Fibroblast of skin of left quadriceps (primary cell): Measurements from ENCODE around the gene ZBTB25.
"Not testable (repeated sequence)": the region's sequence is repeated elsewhere in the genome, so short reads cannot be mapped to it uniquely, and the experiment has no call there.

Source experiments
- DNase-seq, 2 experiments: peaks; one replicate each; pipeline ENCODE4 v3.0.0-alpha.2; 2013; ENCODE audit warnings: low read depth in 2 of 2

The ZBTB25 gene

DNA sequence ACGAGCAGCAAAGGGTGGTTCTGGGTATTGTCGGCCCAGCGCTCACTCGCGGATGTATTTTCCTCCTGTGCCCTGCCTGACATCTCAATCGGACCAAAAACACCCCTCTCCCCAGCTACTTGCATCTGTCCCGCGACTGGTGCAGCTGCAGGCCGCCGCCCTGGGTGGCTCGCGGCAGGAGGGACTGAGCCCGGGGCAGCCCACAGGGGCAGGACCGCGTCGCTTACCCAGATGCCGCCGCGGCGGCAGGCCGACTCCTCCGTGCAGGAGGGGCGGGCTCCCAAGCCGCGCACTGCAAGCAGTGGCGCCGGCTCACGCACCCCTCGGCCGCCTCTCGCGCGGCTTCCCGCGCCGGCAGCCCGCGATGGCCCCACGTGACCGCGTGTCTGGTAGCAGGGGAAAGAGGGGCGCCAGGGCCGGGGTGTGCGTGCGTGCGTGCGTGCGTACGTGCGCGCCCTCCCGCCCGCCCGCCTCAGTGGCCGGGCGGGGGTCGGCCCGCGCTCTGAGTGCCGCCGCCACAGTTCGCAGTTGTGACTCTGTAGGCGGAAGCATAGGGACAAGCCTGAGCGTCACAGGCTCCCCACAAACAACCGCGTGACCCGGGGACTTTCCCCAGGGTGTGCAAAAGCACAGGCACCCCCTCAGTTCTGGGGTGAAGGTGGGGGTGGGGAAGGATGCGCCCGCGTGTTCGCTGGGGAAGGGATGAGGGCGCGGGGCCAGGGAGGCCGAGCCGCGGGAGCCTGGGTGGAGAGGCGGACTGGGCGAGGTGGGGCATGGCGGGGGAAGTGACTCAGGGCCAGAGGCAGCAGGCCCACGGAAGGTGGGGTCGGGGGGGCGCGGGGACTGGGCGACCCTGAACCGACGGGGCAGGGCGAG is at the start of gene ZBTB25:
ZBTB25 (minus strand) TSS at position 405 of the 876 bp plus-strand sequence. CDS start 13,305 bp downstream, outside the sequence.
- peak; percentile 87 to 90 for DNase-seq

GRCh38 chr14:64550621-64551333 is 47.1 kb upstream of the ZBTB25 start:
- DNase-seq = no peak

DNA sequence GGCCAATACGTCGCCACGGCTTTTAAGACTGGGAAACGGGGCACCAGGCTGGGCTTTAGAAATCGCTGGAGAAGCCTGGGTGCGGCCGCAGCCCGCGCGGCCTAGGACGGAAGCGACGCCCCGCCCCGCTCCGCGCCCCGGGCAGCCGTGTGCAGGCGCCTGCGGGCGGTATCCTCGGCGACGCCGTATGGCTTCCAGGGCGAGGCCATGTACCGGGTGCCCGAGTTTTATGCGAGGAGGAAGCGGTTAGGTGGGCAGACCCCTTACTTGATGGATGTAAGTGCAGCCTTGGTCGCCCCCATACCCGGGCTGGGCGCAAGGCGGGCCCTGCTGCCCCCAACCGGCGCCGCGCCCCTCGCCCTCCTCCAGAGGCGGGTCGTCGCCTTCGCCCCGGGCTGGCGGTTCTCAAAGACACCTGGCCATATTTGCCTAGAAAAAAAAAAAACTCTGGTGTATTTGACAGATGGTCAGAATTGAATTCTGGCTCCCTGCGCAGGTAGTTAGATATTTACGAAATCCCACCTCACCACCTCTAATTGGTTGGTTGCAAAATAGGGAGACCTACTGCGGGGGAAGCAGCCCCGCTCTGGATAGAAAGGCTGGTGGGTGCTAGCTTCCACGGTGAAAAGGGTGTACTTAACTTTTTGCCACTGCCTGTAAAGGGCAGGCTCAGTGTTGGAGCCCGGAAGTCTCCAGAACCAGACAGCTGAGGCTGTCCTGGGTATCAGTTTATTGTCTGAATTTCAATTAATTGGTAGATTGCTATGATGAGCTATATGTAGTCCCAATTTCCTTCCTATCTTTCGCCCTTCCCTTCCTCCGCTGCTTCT is 46.4 kb upstream of the ZBTB25 start, which contains the start of gene PPP1R36:
PPP1R36 (plus strand) TSS at position 171 of the 830 bp plus-strand sequence; CDS start at position 208, 37 bp downstream.
- DNase-seq = no peak

DNA sequence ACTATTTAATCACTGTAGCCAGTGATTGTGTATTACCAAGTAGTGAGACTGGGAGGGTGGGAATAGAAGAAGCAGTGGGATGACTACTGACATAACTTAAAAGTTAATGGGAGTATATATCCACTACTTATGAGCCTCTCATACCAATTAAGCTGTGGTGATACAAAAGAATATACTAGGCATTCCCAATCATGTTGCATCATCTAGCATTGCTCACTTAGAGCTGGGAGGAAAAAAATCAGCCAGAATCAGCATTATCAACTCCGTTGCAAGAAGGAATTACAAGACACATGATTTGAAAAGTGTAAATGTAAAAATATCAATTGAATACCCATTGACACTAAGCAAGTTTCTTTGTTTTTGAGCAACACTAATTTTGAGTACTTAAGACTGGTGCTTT is 45.4 kb upstream of the ZBTB25 start:
- DNase-seq = no peak

DNA sequence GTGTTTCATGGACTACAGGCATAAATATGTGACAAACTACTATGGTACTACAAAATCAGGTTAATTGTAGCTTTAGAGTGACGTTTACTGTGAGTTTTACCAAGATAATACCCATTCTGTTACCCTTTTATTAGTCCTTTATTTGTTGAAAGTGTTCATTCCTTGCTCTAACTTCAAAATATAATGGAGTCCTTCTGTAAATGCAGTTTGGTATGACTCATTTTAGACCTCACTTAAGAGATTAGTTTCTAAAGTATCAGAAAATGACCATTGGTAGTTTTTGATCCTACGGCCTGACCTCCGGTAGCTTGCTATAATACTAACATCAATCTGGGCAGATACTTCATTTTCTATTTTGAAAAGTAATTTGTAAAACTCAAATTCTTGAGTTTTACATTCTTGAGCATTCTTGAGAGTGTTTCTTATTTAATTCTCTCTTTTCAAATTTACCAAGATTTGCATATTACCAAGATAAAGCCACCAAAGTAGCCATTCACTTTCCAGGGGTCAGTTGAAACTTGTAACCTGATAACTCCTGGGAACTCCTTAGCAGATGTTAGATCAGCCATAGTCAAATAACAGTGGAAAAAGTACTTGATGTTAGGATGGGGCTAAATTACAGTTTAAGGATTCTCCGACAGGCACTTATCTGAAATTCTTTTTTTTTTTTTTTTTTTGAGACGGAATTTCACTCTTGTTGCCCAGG is 41.1 kb upstream of the ZBTB25 start:
- no peak for DNase-seq

DNA sequence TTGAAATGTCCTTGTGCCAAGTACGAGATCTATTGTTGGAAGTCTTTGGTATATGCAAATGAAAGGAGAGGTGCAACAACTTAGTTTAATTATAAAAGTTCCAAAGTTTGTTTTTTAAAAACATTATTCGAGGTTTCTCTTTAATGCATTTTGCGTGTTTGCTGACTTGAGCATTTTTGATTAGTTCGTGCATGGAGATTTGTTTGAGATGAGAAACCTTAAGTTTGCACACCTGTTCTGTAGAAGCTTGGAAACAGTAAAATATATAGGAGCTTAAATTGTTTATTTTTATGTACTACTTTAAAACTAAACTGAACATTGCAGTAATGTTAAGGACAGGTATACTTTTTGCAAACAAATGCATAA is 39.2 kb upstream of the ZBTB25 start:
- DNase-seq = no peak

DNA sequence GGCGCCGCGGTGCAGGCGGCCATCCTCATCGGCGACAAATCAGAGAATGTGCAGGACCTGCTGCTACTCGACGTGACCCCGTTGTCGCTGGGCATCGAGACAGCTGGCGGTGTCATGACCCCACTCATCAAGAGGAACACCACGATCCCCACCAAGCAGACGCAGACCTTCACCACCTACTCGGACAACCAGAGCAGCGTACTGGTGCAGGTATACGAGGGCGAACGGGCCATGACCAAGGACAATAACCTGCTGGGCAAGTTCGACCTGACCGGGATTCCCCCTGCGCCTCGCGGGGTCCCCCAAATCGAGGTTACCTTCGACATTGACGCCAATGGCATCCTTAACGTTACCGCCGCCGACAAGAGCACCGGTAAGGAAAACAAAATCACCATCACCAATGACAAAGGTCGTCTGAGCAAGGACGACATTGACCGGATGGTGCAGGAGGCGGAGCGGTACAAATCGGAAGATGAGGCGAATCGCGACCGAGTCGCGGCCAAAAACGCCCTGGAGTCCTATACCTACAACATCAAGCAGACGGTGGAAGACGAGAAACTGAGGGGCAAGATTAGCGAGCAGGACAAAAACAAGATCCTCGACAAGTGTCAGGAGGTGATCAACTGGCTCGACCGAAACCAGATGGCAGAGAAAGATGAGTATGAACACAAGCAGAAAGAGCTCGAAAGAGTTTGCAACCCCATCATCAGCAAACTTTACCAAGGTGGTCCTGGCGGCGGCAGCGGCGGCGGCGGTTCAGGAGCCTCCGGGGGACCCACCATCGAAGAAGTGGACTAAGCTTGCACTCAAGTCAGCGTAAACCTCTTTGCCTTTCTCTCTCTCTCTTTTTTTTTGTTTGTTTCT is 38.6 kb upstream of the ZBTB25 start:
- DNase-seq = no peak

- DNase-seq = no peak
Measured at GRCh38 chr14:64541261-64541971, 37.8 kb upstream of the ZBTB25 start.

- peak; percentile 100 for DNase-seq
Measured at GRCh38 chr14:64540208-64541202, 36.9 kb upstream of the ZBTB25 start, which contains the start of gene HSPA2. Gene HSPA2 (plus strand): TSS chr14:64540741. CDS start chr14:64540850, 109 bp downstream.

GRCh38 chr14:64536488-64537245 is 33.0 kb upstream of the ZBTB25 start:
- DNase-seq = peak; percentile 62 to 71

- no peak for DNase-seq
Measured at GRCh38 chr14:64531567-64531966, 27.9 kb upstream of the ZBTB25 start.

- DNase-seq = no peak
Measured at GRCh38 chr14:64525354-64525753, 21.7 kb upstream of the ZBTB25 start.

DNA sequence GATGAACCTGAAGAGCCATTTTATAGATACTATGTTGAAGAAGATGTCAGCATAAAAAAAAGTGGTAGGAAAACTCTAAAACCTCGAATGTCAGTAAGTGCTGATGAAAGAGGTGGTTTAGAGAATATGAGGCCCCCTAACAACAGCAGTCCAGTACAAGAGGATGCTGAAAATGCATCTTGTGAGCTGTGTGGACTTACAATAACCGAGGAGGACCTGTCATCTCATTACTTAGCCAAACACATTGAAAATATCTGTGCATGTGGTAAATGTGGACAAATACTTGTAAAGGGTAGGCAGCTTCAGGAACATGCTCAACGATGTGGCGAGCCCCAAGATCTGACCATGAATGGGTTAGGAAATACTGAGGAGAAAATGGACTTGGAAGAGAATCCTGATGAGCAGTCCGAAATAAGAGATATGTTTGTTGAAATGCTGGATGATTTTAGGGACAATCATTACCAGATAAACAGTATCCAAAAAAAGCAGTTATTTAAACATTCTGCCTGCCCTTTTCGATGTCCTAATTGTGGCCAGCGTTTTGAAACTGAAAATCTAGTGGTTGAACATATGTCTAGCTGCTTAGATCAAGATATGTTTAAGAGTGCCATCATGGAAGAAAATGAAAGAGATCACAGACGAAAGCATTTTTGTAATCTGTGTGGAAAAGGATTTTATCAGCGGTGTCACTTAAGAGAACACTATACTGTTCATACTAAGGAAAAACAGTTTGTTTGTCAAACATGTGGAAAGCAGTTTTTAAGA is 19.1 kb upstream of the ZBTB25 start:
- DNase-seq = no peak

DNA sequence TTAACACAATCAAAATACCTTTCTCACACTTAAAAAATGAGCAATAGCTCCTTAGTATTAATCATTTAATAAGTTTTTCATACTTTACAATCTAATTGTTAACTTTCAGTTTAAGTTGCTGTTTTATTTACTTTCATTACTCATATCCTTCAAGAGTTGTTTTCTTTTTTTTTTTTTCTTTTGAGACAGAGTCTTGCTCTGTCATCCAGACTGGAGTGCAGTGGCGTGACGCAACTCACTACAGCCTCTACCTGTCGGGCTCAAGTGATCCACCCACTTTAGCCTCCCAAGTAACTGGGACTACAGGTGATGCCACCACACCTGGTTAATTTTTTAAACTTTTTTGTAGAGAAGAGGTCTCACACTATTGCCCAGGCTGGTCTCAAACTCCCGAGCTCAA is 17.1 kb upstream of the ZBTB25 start:
- DNase-seq = no peak

DNA sequence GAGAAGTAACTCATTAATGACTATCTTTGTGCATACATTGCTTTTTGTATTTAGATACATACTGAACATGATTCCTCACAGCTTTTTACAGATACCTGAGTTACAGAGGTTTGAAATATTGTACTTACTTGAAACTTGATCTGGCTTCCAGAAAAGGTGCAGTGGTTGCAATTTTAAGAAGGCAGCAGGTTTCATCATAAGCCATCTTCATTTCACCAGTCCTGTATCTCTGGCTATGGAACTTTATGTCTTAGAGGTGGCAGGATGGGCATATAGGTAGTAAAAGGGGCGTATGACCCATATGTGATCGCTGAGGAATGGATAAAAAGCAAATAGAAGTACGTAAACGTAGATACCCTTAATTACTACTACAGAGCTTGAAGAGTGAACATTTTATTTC is 14.6 kb upstream of the ZBTB25 start:
- no peak for DNase-seq

- not testable (repeated sequence) for DNase-seq
Measured at GRCh38 chr14:64517667-64518066, 14.0 kb upstream of the ZBTB25 start.

DNA sequence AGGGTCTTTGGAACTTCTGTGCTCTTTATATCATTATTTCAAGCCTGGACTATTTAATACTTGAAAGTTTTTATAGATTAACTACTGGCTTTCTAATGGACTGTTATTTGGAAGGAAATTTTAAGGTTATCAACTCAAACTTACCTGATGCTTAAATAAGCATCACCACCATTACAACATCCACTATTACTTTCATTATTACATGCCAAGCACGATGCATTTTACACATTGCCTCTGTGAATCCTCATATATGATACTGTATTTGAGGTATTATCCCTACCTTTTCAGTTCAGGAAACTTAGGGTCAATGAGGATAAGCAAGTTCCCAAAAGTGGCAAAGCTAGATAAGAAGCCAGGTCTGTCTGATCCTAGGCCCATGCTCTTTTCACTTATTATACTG is 13.3 kb upstream of the ZBTB25 start:
- no peak for DNase-seq
